Left colon (tissue), 2 donors: ENCODE measurements around the gene TWF2. TPM values are rescaled to one million over a fixed set of nuclear protein-coding genes. Genes with fewer than 3 reads are reported as not detected.

Source experiments
- microRNA-seq, 2 donors: library from miRNA; unstranded; fragments of <30 nt; microRNA quantifications; one replicate each; pipeline versions ENCODE4 v1.1.0 to v1.2.0, GENCODE V29; 2020
- total RNA-seq, 2 donors: library from RNA; stranded (reverse); fragmentation: NEBNext Ultra II Directional; extraction: Animal tissue kit (Norgen Biotek cat#: 25700); gene quantifications; one replicate each; pipeline ENCODE4 v1.2.1, GENCODE V29; 2021
- donor health status: DM: no; HTN: no; CAD: no.
- donor health status: DM: yes; HTN: yes; CAD: no.

The TWF2 gene
- total RNA-seq, 2 donors from 2014 or later, result 37.8 to 53.9 TPM

Small RNA genes within 50 kb of the gene (microRNA-seq; reads per million reads assigned to microRNA genes)
- gene MIRLET7G, result 96,273 to 108,799 reads per million in 2 donors

Other genes starting within 250 kb of the TWF2 start
- 100 to 1,000 TPM; 894 to 910 TPM for gene RPL29, start 243.3 kb downstream of the TWF2 start, total RNA-seq
- 1 to 10 TPM; 7.4 to 9.1 TPM for gene DUSP7, start 182.6 kb downstream of the TWF2 start, total RNA-seq
- 1 to 10 TPM; 4.3 to 7.4 TPM for gene POC1A, start 84.7 kb downstream of the TWF2 start, total RNA-seq
- 100 to 1,000 TPM; 128 to 150 TPM for gene ALAS1, start 41.0 kb downstream of the TWF2 start, total RNA-seq
- under 1 TPM in 1 of 2 donors, not detected in 1; 0.42 TPM for gene TLR9, start 13.5 kb downstream of the TWF2 start, total RNA-seq
- 1 to 10 TPM; 2.9 to 9.3 TPM for gene PPM1M, start 6.6 kb upstream of the TWF2 start, total RNA-seq
- 10 to 100 TPM; 57.1 to 60.9 TPM for gene WDR82, start 39.5 kb upstream of the TWF2 start, total RNA-seq
- 10 to 100 TPM; 51.6 to 57.0 TPM for gene GLYCTK, start 48.7 kb upstream of the TWF2 start, total RNA-seq
- 10 to 100 TPM; 12.8 to 14.1 TPM for gene DNAH1, start 77.2 kb upstream of the TWF2 start, total RNA-seq
- gene BAP1, start 170.8 kb upstream of the TWF2 start, total RNA-seq, result 10 to 100 TPM; 73.1 to 73.2 TPM
- 10 to 100 TPM; 15.6 to 21.6 TPM for gene PHF7, start 171.5 kb upstream of the TWF2 start, total RNA-seq
- 1 to 10 TPM; 5.1 to 5.5 TPM for gene SEMA3G, start 205.9 kb upstream of the TWF2 start, total RNA-seq
- gene TNNC1, start 214.9 kb upstream of the TWF2 start, total RNA-seq, result 1 to 10 TPM in 1 of 2 donors, under 1 TPM in 1; 0.64 to 4.6 TPM
- gene NISCH, start 216.4 kb upstream of the TWF2 start, total RNA-seq, result 10 to 100 TPM; 57.3 to 58.1 TPM